ENCODE results near the gene SRMS. TPM values are rescaled to one million over a fixed set of nuclear protein-coding genes. Genes with fewer than 3 reads are reported as not detected.
"Not testable (repeated sequence)": the region's sequence is repeated elsewhere in the genome, so short reads cannot be mapped to it uniquely, and the experiment has no call there.

The SRMS gene
- polyA plus RNA-seq, 1 donor, result not detected

DNA sequence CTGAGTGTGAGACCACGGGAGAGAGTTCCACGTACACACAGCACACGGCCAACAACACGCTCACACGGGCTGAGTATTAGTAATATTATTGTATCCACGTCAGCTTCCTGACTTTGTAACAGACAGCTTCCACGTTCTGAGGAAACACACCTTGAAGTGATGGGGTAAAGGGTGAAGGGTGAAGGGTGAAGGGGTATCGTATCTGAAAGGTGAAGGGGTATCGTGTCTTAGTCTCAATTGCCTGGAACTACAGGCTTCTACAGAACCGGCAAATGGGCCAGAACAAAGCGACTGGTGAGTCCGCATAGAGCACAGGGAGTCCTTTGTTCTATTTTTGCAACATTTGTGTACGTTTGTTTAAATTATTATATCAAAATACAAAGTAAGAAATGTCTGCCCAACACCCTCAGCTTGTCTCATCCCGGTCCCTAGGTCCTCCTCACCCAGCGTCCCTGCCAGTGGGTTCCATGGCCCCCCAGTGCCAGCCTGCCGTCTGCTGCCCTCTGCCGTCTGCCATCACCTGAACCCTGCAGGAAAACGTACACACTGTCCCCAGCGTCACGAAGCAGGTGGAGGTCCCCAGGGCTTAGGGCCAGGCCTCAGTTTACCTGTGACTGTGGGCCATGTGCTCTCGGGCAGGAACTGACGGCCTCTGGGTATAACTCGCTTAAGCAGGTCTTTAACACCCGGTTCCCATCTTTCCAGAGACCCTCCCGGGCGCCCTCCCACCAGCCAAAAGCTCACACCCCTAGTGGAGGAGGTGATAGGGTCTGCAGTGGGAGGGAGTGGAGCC is 30.9 kb upstream of the SRMS start:
- no peak for DNase-seq

- no peak for DNase-seq
These were observed 29.9 kb upstream of the SRMS start for GRCh38 chr20:63577317-63577894.

DNA sequence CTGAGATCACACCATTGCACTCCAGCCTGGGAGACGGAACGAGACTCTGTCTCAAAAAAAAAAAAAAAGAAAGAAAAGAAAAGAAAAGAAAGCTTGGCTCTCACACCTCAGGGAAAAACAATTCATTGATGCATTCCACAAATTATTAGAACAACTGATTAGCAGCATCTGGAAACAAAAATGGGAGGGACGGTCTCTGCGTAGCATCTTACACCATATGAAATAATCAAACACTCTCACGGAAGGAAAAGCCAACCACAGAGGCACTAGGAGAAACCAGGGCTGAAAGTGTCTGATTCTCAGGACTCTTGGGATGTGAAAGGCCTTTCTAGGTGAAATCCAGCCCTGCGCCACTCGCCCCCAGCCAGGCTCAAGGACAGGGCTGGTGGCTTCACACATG is 28.8 kb upstream of the SRMS start:
- no peak for DNase-seq

DNA sequence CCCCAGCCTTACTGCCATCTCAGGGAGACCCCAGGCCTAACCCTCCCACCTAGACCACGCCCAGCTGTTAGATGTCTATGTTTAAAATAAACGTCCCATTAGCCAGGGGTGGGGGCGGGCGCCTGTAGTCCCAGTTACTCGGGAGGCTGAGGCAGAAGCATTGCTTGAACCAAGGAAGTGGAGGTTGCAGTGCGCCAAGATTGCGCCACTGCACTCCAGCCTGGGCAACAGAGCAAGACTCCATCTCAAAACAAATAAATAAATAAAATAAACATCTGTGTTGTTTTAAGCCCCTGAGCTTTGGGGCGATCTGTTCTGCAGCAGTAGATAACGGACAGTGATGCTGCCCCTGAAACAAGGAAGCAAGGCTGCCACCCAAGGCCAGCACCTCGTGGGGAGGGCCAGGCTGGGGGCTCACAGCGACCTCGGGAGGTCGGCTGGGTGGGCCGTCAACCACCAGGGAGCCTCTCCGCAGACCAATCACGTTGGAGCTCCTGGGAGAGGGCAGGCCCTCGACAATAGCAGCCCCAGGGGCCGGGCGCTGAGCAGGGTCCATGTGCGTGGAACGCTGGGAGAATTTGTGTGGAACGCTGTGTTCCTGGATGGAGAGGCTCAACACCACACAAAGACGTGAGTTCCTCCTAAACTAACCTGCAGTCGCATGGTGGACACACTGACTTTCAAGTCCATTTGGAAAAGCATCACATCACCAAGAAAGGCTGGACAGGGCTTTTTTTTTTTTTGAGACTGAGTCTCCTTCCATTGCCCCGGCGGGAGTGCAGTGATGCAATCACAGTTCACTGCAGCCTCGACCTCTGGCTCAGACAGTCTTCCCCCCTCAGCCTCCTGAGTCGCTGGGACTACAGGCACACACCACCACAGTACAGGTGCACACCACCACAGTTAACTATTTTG is 27.5 kb upstream of the SRMS start:
- DNase-seq, result no peak

GRCh38 chr20:63574156-63574828 is 26.7 kb upstream of the SRMS start, which contains the start of gene HELZ2:
HELZ2 (minus strand) TSS chr20:63574239; CDS start chr20:63572385, 1,854 bp downstream.
- peak; percentile 65 for DNase-seq

- no peak for DNase-seq
These were observed 26.1 kb upstream of the SRMS start for GRCh38 chr20:63573647-63574131.

- no peak for DNase-seq
These were observed 25.5 kb upstream of the SRMS start for GRCh38 chr20:63572788-63573646.

DNA sequence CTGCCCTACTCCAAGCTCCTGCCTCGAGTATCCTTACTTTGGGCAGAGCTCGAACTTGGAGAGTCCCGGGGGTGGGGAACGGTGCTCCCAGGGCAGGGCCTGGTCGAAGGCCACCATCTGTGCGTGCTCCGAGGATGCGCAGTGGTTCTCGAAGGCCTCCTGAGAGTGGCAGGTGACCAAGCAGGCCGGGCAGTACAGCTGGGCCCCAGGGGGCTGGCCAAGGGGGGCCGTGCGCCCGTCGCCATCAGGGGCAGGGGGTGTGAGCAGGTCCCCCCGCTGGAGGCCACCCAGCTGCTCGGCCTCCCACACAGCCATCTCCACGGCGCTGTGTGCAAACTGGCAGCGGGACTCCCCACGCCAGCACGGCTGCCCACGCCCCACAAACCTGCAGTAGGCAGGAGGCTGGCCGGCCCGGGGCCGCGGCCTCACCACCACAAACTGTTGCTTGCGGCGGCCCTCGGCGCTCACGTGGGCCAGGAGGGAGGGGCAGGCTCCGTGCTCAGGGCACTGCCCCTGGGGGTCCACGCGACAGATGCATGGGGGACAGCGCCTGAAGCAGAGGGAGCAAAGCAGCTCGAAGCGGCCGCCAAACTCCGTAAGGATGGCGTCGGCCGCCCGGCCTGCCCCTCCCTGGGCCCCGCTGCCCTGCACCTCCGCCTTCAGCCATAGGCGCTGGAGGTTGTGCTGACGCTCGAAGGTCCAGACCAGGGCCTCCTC is 24.7 kb upstream of the SRMS start:
- DNase-seq, result no peak

DNA sequence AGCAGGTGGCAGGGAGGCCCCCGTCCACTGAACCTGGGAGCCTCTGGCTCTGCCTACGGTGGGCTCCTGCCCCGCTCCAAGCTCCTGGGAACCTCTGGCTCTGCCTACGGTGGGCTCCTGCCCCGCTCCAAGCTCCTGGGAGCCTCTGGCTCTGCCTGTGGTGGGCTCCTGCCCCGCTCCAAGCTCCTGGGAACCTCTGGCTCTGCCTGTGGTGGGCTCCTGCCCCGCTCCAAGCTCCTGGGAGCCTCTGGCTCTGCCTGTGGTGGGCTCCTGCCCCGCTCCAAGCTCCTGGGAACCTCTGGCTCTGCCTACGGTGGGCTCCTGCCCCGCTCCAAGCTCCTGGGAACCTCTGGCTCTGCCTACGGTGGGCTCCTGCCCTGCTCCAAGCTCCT is 23.5 kb upstream of the SRMS start:
- not testable (repeated sequence) for DNase-seq

- DNase-seq, result no peak
These were observed 22.9 kb upstream of the SRMS start for GRCh38 chr20:63570281-63571086.

GRCh38 chr20:63568986-63569949 is 21.7 kb upstream of the SRMS start:
- no peak for DNase-seq

DNA sequence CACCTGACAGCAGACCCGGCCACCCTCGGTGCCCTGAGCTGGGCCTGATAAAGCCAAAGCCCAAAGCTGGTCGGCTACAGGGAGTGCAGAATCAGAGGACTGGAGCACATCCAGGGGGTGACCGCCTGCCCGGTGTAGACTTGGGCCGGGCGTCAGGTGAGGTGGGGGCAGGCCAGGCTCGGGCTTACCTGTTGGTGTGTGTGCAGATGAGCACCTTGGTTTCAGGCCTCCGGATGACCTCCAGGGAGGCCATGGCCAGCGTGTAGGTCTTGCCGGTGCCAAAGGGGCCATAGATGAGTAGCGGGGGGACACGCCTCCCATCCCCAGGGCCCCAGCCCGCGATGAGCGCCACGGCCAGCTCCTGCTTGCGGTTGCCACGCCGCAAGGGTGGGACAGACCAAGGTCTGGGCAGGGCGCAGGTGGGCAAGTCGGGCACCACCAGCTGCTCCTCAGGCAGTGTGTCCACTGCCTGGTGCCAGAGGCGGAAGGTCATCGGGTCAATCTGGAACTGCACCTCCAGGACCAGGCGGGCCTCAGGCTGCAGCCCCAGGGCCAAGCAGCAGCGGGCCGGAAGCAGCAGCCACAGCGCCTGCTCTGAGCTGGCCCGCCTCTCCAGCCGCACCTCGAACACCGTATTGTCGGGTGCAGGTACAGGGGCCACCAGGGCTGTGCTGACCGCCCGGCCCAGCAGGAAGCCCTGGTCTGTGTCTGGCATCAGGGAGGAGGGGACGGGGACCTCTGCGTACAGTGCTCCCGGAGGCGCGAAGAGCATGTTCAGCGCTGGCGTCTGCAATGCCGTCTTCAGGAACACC is 20.8 kb upstream of the SRMS start:
- DNase-seq, result no peak

GRCh38 chr20:63567386-63568169 is 20.0 kb upstream of the SRMS start:
- no peak for DNase-seq

DNA sequence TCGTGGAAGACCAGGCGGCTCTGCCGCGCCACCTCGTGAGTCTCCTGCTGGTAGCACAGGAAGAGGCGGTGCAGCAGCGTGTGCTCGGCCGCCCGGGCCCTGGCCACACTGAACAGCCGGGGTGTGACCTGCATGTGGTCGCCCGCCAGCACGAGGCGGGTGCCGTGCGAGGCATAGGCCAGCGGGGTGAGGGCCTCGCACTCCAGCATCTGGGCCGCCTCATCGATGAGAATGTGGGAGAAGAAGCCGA is 19.5 kb upstream of the SRMS start:
- DNase-seq, result no peak

DNA sequence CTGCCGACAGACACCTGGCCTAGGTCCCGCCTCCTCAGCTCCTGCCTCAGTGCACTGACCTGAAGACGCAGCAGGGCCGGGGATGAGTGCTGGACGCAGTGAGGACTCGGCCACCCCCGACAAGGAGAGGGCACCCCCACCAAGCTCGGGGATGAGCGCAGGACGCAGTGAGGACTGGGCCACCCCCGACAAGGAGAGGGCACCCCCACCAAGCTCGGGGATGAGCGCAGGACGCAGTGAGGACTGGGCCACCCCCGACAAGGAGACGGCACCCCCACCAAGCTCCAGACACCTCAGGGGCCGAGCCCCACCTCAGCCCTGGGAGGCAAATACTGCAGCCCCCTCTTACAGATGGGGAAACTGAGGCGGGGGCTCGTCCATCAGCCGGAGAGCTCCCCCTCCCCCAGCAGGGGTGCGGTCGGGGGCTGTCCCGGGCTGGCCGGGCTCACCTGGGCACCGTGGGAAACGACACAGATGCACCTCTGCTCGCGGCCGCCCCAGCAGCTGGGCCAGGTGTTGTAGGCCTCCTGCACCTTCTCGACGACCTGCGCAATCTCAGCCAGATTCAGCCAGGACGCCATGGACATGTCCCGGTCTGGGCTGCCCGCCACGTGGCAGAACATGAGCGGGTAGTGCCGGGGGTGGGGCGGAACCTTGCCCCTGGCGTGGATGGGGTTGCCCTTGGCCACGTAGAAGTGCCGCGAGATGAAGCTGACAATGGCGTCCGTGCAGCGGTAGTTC is 19.0 kb upstream of the SRMS start:
- no peak for DNase-seq

- no peak for DNase-seq
These were observed 18.3 kb upstream of the SRMS start for GRCh38 chr20:63565699-63566335.

All from hindlimb muscle (tissue), 1 donor.